ENCODE data around the gene GRK6. TPM values are rescaled to one million over a fixed set of nuclear protein-coding genes. Genes with fewer than 3 reads are reported as not detected.
A peak's percentile ranks its signal among the peaks of the same experiment; 100 is the strongest.

Gene GRK6
- total and polyA plus RNA-seq, 9 of the 15 experiments (the other 6 are each of a cell fraction or from before 2014, with no cell fraction given) = 0.63 to 122 (median 44.5) TPM

- TF ChIP-seq ETS1 (conservative IDR thresholded peaks at IDR 0.05; ENCODE audit: control insufficient read depth, low read depth, low read length) = peak; percentile 89
- no peak for TF ChIP-seq ESRRB (CRISPR knock-in tag; IDR thresholded peaks at IDR 0.05; ENCODE audit: borderline replicate concordance)
- TF ChIP-seq MEF2A (IDR thresholded peaks at IDR 0.05; ENCODE audit: control insufficient read depth, low read depth, low read length) = no peak
- no peak for TF ChIP-seq RBM14 (IDR thresholded peaks at IDR 0.05; ENCODE audit: borderline replicate concordance, insufficient read depth, low read depth, low read length)
- TF ChIP-seq SREBF2 (CRISPR knock-in tag; IDR thresholded peaks at IDR 0.05) = no peak
- TF ChIP-seq ARID4B (CRISPR knock-in tag; IDR thresholded peaks at IDR 0.05) = peak; percentile 93
- no peak for TF ChIP-seq ATF3 (IDR thresholded peaks at IDR 0.05)
- TF ChIP-seq ATF3 (CRISPR knock-in tag; conservative IDR thresholded peaks at IDR 0.05) = peak; percentile 67; the same call in 1 of the 2 replicates
- no peak for TF ChIP-seq THRAP3 (IDR thresholded peaks at IDR 0.05; ENCODE audit: borderline replicate concordance)
- TF ChIP-seq NKRF (IDR thresholded peaks at IDR 0.05; ENCODE audit: borderline replicate concordance) = peak; percentile 55; the same call in 1 of the 2 replicates
- peak; percentile 26; the same call in 1 of the 2 replicates for TF ChIP-seq JUN (IDR thresholded peaks at IDR 0.05; ENCODE audit: borderline replicate concordance, low read depth, low read length)
- no peak for TF ChIP-seq JUN (CRISPR knock-in tag; IDR thresholded peaks at IDR 0.05; ENCODE audit: borderline replicate concordance)
- TF ChIP-seq ZNF79 (CRISPR knock-in tag; IDR thresholded peaks at IDR 0.05; ENCODE audit: low read depth) = no peak
- TF ChIP-seq NFIC (IDR thresholded peaks at IDR 0.05) = peak; percentile 51; the same call in 1 of the 2 replicates
- TF ChIP-seq TEAD2 (tag; IDR thresholded peaks at IDR 0.05) = no peak
- TF ChIP-seq ZNF740 (CRISPR knock-in tag; IDR thresholded peaks at IDR 0.05) = peak; percentile 23; the same call in 1 of the 2 replicates
- no peak; a peak in 1 of 4 replicates for TF ChIP-seq ZNF740 (tag; IDR thresholded peaks at IDR 0.05)
These were observed 28.7 kb downstream of the GRK6 start (continued) for GRCh38 chr5:177455036-177455660.

Measured in K562 (cell line).